HG02981 (cell line): Measurements from ENCODE around the gene CCNH.

Experiments
- ATAC-seq: cut with Tn5 transposase; IDR thresholded peaks from one replicate; pipeline ENCODE4 v1.9.1; 2021; ENCODE audit warnings: mild to moderate bottlenecking, moderate library complexity; ENCODE audit not compliant: unreplicated experiment

Gene CCNH

DNA sequence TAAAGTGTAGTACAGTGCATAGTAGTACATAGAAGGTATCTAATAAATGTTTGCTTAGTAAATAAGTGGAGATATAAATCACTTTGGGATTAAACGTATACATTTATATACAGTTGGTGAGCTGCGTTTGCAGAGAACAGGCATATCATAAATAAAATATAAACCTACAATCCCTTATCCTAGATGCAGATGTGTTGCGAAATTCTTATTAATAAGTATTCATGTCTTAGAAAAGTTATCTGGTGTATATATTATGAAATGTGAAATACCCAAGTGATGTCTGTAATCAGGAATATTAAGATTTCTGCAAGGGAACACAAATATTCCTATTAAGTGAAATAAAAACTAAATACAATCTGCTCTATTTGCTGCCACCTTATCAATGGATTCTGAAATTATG, 8.8 kb downstream of the CCNH start:
- no peak for ATAC-seq

DNA sequence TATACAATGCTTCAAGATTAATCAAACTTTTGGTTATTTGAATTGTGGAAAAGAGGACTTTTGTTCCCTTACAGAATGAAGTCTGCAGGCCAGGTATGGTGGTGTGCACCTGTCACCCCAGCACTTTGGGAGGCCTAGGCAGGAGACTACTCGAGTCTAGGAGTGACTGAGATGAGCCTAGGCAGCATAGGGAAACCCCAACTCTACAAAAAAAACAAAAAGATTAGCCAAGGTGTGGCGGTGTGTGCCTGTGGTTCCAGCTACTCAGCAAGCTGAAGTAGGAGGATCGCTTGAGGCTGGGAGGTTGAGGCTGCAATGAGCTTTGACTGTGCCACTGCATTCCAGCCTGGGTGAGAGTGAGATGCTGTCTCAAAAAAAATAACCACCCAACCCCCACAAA, 9.3 kb downstream of the CCNH start:
- no peak for ATAC-seq

DNA sequence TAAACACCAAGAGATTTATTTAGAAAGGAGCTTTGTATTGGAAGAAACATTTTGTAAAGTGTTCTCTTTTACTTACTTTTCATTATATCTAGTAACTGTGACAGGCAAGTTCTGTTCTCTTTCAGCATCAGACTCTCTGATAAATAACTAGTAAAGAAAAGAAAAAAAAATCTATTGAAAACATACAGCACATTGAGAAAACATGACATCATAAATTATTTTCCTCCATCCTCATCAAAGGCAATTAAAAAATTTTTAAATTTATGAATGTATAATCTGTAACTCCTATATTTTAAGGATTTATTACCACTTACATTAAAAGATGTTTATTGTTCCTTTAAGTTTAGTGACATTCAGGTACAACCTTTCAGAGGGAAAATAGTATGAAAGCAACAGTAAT, 11.1 kb downstream of the CCNH start:
- no peak for ATAC-seq

DNA sequence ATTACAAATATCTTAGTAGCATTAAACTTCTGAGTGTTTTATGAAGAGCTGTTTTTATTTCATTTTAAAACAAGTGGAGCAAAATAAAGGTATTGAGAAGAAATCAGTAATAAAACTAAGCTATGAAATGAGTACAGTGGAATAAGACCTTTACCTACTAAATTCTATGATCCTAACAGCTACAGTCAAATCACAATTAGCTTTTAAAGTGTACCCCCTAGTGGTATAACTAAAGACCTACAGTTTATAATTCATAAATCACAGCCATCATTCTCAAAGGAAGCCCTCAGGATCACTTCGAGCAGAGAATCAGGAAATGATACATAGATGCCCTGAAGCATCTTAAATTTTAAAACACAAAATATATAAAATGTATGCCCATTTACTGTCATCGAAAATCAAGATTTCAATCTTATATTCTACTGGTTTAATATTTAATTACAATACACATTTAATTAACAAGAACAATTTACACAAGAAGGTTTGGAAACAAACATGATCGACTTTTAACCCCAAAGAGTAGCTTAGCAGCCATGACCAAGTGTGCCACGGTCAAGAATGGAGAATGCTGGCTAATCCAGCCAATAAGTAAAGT, 12.3 kb downstream of the CCNH start:
- ATAC-seq: peak; percentile 78

DNA sequence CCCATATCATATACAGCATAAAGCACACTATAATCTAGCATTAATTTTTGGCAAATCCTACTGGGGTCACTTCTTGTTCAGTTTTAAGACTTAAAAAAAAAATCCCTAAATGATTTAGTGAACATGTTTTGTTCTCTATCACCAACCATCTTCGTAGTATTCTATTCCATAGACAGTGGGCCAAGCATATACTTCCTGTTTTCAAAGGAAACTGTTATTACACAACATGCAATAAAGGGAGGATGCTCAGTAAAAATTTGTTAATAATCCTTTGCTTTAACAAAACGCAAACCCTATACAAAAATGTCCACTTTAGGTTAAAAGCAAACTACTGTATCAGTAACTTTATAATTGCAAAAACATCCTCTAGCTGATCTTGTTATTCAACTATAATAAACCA, 13.0 kb downstream of the CCNH start:
- ATAC-seq: no peak

DNA sequence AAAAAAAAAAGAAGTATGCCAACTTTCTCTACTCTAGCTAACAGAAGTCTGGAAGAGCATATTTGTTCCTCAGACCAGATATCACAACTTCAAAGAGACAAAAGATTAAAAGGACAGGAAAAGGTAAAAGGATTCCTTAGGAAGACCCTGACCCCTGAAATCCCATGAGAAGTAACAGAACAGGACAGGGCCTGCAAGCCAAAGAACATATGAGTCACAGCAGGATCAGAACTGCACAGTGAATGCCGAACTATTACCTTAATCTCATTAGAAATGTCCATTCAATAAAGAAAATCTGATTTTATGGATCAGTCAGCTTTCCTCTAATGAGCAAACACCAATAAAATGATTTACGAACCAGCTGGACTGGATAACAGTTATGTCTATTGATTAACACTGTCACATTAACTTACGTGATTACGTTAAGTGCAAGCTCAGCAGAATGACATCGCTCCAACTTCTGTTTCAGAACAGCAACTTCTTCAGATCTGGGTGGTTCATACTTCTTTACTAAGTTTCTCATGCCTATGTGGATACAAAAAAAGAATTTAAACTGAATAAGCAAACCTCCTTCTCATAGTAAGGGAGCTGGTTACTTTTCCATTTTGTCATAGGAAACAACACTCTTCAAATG, 13.6 kb downstream of the CCNH start:
- no peak for ATAC-seq

DNA sequence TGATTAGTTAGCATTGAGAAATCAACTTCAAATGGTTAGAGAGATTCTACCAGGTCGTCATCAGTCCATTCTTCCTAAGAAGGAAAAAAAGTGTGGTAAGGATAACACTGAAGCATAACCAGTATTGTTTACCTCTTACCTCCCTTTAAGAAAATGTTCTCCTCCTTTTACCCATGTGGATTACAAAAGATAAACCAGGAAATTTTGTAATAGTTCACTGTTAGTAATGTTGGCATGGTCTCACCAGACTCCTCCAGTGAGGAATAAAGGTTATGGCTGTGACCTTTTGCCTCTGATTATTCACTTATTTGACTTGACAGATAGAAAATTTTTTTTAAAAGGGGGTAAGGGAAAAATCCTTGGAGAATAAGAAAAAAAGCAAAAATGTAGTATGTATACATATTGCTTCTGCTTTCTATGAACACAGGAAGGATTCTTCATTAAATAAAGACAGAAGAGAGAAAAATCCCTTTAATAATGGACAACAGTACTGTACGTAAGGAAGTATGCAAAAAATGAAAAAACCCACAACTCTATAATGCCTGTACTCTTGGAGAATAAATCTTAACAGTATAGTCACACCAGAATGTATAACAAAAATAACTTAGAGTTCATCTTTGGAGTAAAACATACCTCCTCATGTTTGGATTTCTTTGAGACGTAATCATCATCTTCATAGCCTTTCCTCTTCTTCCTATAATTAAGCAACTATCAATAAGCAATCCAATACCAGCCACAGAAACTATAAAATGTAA, 18.1 kb downstream of the CCNH start:
- ATAC-seq: no peak

DNA sequence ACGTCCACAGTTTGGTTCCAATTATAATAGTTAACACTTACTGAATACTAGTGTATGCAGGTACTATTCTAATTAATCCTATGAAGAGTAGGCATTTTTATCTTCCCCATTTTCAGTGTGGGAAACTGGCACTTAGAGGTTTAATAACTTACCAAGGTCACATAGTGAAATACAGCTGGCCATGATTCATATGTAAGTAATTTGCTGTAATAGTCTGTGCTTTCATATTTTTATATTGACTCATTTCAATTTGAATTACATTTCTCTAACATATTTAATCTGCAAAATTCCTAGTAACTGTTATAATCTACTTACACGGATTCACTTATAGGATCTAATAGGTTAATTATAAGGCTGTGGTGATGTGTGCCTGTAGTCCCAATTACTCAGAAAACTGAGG, 19.4 kb downstream of the CCNH start:
- no peak for ATAC-seq

DNA sequence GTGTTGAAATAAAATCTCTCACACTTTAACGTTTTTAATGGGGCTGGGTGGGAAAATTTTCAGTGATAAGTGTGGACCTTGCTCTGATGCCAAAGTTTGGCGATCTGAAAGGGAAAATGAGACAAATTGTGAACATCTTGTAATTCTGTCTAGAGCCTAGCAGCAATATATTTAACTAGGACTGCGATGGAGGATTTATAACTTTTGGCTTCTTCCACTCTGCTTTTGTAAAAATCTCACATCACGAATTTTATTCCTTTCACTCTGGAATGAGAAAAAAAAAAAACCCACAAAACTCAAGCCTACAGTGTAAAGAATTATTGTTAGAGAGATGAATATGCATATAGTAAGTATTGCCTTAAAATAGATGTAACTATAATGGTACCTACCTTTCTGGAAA, 19.9 kb downstream of the CCNH start:
- no peak for ATAC-seq

DNA sequence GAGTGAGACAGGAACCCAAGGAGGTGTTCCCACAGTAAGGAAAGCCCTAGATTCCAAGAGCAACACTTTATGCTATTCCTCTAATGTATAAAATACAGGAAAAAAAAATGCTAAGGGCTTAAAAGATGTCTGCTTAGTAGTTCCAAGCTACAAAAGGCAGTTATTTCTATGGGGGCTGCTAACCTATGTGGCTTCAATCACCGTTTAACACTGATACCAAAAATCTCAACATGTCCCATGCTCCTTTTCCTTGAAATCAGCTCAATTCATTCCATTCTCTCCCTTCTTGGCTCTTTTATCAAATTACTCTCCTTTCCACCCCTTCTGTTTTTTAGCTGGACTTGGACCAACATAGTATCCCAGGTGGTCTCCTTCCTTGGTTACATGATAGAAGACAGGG, 20.6 kb downstream of the CCNH start:
- ATAC-seq: no peak

DNA sequence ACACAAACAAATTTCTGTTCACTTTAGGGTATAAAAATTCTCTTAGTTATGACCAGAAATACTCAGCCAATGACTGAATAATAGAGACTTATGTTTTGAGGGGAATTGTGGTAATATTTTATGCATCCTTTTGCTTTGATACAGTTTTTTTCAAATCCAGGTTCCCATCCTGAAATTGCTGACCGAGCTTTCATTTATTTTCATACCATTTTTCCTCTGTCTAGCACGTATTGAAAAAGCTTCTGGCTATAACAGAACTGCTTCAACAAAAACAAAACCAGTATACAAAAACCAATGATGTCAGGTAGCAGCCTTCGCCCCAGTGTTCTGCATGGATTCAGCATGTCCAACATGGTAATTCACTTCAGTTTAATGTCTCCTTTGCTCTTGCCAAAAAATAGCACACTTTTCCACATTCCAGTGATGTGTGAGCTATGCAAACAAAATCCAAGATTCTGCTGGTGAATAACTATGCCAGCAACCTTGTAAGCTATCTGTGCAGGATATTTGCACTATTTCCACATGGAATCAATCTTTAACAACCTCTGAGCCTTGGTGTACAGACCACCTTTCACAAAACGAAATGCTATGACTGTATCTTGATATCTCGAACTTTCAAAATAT, 22.0 kb downstream of the CCNH start:
- no peak for ATAC-seq

DNA sequence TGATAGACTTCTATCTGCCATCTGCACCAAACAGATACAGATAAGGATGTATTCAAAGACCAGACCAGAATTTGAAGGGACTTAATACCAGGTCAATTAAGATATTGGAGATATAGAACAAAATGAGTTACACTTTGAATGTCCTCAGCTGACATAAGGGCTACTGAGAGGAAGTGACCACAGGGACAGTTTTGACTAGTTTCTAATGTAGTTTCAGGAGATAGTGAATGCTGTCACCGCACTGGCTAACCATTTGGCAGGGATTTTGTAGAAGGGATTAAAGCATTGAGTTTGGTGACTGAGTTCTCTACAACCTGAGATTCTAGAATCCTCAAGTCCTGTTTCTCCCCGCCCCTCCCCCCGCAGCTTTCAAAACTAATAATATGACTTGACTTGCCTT, 22.7 kb downstream of the CCNH start:
- ATAC-seq: peak; percentile 76

DNA sequence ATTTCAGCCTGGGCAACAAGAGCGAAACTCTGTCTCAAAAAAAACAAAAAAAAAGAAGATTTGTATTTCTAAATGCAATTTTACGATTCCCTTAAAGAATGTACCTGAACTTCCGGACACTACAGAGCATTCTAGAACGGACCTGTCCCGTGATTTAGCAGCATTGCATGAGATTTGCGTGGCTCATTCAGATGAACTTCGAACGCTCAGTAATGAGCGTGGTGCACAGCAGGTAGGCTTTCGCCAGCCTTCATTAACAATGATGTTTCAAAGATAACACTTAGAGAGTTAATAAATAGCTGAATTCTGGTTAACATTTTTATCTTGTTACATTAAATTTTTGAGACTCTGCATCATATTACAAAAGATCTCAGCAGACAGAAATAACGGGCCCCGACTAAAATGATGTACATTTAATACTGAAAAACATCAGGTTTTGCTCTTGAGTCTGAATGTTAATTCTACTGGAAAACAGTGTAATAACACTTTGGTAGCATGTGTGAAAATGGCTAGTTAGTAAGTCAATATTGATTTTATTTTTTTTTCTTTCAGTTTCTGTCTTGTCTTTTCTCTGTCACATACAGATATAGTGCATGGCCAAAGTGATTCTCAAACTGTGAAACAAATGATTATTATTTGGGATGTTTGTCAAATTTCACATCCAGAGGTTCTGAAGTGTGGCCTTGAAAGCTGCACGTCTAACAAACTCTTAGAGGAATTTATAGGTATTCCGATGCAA, 23.3 kb downstream of the CCNH start:
- ATAC-seq: no peak

DNA sequence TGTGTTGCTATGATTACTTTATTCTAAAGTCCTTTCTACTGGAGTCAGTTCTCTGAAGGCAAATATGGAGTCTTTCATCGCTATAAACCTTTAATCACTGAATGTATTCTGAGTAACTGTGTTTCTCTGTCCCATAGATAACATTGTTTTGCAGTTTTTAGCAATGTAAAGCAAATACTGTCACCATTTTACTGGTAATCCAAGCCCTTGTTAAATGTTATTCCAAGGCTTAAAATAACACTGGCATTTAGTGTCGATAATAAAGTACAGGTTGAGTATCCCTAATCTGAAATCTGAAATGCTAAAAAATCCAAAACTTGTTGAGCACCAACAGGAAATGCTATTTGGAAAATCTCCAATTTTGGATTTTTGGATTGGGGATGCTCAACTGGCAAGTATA, 24.6 kb downstream of the CCNH start:
- no peak for ATAC-seq

DNA sequence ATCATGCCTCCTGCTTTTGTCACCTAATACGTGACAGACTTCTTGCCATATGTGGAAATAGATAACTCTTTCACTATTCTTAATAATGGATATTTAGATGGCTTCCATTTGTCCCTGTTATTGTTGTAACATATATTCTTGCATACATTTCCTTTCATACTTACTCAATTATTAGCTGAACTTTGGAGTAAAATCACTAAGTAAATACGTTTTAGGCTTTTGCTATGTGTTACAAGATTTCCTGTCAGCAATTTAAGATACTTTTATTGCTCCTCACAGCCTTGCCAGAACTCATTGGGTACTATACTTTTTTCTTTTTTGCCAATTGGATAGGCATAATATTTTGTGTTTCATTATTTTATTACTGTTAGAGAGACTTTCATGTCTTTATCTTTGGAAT, 26.9 kb downstream of the CCNH start:
- no peak for ATAC-seq

DNA sequence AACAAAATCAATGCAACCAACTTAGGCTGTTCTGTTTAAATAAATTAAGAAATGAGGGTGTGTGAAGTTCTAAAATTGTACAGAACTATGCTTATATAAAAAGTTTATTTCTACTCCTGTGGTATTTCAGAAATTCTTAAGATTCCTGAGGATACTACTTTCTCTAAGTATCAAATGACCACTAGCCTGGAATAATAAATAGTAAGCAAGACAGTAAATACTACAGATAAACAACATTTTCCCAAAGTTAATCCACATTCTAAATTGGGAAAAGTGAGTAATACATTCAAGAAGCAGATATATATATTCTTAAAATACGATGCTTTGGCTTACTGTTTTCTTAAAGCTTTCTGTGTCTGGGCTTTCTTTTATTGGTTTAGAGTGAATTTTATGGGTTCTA, 29.5 kb downstream of the CCNH start:
- no peak for ATAC-seq

DNA sequence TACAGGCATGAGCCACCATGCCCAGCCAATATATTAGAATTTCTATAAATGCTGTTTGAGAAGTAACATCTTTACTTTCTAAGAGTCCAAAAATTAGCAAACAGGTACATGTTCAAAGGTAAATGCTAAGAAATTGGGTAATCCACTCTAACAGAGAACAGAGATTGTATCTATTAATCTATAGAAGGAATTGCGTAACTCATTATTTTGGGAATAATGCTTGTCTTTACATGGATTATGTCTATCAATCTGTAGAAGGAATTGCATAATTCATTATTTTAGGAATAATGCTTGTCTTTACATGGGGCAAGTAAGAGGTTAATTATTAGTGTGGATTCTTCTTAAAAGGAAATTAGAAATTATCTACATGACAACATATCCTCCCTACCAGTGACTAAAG, 30.5 kb downstream of the CCNH start:
- no peak for ATAC-seq

DNA sequence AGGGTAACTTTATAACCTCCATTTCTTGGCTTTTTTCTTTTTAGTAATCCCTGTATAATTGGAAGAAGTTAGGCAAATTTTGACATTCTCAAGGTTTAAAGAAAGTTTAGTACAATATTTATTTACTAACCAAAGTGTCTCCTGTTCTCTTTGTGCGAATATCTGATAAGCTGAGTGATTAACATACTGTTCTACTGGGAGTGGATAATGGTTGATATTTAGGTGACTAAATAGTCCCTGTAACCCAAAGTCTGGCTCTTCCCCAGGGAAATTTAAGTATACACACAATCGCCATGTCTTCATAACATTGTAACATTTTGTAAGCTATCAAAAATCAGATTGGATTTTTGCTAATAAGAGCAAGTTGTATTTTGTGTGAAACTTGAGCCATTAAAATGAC, 40.0 kb downstream of the CCNH start:
- no peak for ATAC-seq

DNA sequence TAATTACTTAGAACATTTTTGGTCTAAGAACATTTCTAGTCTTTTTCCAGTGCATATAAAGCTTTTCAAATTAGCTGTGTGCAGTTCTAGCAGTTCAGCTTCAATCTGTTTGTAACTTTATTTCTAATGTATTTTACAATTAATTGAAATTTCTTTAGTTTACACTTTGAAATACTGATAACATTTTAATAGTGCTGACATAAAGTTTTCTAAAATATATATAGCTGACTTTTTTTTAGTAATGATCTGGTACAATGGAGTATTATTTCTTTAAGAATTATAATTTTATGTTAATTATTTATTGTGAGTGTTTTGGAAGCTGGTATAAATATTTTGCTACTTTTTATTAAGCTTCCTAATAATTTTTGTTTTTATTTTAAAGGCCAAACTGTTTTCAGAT, 43.3 kb downstream of the CCNH start:
- ATAC-seq: no peak

DNA sequence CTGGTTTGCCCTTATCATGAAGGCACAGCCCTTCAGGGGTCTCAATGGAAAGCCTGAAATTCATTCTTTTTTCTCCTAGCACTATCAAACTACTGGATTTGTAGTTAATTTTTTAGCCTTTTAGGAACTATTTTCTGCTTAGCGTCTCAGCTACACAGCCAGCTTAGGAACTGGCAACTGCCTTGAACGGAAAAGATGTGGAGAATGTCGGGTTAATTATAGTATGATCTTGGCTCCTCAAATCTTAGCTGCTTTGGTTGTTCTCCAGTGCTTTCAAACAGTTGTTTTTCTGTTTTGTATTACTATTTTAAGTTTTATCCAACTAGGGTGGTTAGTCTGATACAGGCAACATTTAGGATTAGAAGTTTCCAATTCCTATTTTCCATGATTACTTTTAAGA, 44.1 kb downstream of the CCNH start:
- no peak for ATAC-seq

DNA sequence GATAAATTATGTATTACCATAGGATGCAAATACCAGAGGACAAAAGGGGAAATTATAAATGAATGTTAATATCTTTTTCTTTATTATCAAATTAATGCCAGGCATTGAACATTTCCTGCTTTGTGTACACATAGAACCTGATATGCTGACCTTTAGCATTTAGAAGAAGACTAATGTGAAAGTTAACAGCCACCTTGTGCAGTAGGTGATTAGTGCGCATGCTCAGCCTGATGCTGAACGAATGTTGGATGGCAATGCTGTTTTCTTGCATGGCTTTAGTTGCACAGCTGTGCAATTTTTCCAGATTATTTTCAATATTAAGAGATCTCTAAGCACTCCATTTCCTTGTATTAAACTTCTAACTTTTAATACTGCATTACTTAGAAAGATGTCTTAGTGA, 45.5 kb downstream of the CCNH start:
- ATAC-seq: no peak
